ENCODE results near the gene TIMP3.

GRCh38 chr22:32822179-32822877 lies 20.8 kb downstream of the TIMP3 start:
- TF ChIP-seq, protein P1, sequence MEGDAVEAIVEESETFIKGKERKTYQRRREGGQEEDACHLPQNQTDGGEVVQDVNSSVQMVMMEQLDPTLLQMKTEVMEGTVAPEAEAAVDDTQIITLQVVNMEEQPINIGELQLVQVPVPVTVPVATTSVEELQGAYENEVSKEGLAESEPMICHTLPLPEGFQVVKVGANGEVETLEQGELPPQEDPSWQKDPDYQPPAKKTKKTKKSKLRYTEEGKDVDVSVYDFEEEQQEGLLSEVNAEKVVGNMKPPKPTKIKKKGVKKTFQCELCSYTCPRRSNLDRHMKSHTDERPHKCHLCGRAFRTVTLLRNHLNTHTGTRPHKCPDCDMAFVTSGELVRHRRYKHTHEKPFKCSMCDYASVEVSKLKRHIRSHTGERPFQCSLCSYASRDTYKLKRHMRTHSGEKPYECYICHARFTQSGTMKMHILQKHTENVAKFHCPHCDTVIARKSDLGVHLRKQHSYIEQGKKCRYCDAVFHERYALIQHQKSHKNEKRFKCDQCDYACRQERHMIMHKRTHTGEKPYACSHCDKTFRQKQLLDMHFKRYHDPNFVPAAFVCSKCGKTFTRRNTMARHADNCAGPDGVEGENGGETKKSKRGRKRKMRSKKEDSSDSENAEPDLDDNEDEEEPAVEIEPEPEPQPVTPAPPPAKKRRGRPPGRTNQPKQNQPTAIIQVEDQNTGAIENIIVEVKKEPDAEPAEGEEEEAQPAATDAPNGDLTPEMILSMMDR (IDR thresholded peaks at IDR 0.05) = no peak
- no peak for TF ChIP-seq POLR2AphosphoS5 (IDR thresholded peaks at IDR 0.05)
